ENCODE data around the gene TBC1D3E. TPM values are rescaled to one million over a fixed set of nuclear protein-coding genes. Genes with fewer than 3 reads are reported as not detected.
"Not testable (repeated sequence)": the region's sequence is repeated elsewhere in the genome, so short reads cannot be mapped to it uniquely, and the experiment has no call there.

Gene TBC1D3E
- polyA plus RNA-seq, 3 donors, result not detected

DNA sequence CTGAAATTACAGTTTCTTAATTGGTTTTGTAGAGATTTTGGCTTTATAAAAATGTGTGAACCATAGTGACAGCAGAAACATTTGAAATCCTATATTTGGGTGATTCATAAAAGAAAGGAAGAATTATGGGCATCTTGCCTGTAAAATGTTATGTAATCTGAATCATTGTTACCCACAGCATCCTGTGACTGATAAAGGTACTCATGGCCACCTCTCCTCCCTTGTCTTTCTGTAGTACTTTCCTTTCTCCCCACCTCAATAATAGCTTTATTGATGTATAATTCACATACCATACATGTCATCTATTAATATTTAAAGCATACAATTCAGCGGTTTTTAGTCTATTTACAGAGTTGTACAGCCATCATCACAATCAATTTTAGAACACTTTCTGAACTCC lies 28.5 kb upstream of the TBC1D3E start:
- H3K4me3 ChIP-seq (replicated peaks in 1 of 3; ENCODE audit: low read depth in 2 of 3, low read length in 3 of 3); H2AFZ ChIP-seq (ENCODE audit: insufficient read depth, low read depth, low read length, poor library complexity, severe bottlenecking); DNase-seq; H3K9ac ChIP-seq (ENCODE audit: insufficient read depth, low read length, poor library complexity, severe bottlenecking); H3K4me1 Mint-ChIP-seq; H3K36me3 Mint-ChIP-seq; H3K9me3 ChIP-seq (replicated peaks in 1 of 2; ENCODE audit: control insufficient read depth in 1 of 2, insufficient read depth in 1 of 2, low read length in 2 of 2); H3K27me3 ChIP-seq (ENCODE audit: control insufficient read depth in 2 of 2, insufficient read depth in 2 of 2, low read length in 2 of 2); H3K79me2 ChIP-seq (ENCODE audit: insufficient read depth, low read length); H3K9me3 Mint-ChIP-seq; H3K27me3 Mint-ChIP-seq (ENCODE audit: low read depth in 3 of 3); H4K20me1 ChIP-seq (ENCODE audit: insufficient read depth, low read length); intact Hi-C loops (cut with micrococcal nuclease); H3K4me1 ChIP-seq (ENCODE audit: control insufficient read depth in 1 of 2, insufficient read depth in 2 of 2, low read length in 2 of 2); H3K36me3 ChIP-seq (replicated peaks in 1 of 2; ENCODE audit: control insufficient read depth in 1 of 2, insufficient read depth in 2 of 2, low read length in 2 of 2); H3K27ac ChIP-seq (ENCODE audit: low read depth in 1 of 2, low read length in 2 of 2); H3K4me3 Mint-ChIP-seq; H3K4me2 ChIP-seq (replicated peaks; ENCODE audit: extremely low read depth, low read length, poor library complexity, severe bottlenecking); H3K27ac Mint-ChIP-seq: not testable (repeated sequence)
- no CpG with 5 or more reads among the region's 1 CpG for WGBS (ENCODE audit: insufficient coverage)

DNA sequence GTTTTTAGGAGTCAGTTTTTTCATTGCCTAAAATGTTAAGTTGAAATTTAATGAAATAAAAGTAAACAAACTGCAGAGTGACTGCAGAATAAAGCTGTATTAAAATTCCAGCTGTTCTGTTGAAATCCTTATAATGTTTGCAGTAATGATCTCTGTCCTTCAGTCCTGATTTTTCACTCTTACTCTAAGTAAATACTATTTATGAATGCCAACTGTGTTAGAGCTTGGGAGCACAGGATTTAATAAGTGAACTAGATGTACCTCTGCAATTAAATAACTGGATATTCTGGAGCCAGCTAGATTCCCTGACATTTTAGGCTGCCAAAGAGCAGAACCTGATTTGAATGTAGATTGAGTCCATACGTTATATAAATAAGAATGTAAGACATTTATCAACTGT lies 7.9 kb upstream of the TBC1D3E start:
- H3K27ac ChIP-seq (ENCODE audit: low read depth in 1 of 2, low read length in 2 of 2); H2AFZ ChIP-seq (ENCODE audit: insufficient read depth, low read depth, low read length, poor library complexity, severe bottlenecking); H3K36me3 ChIP-seq (replicated peaks in 1 of 2; ENCODE audit: control insufficient read depth in 1 of 2, insufficient read depth in 2 of 2, low read length in 2 of 2); H3K36me3 Mint-ChIP-seq; DNase-seq; H3K4me3 ChIP-seq (replicated peaks in 1 of 3; ENCODE audit: low read depth in 2 of 3, low read length in 3 of 3); H3K4me3 Mint-ChIP-seq; H3K79me2 ChIP-seq (ENCODE audit: insufficient read depth, low read length); H3K9ac ChIP-seq (ENCODE audit: insufficient read depth, low read length, poor library complexity, severe bottlenecking); H3K9me3 Mint-ChIP-seq; H4K20me1 ChIP-seq (ENCODE audit: insufficient read depth, low read length); H3K27me3 Mint-ChIP-seq (ENCODE audit: low read depth in 3 of 3); H3K4me1 Mint-ChIP-seq; intact Hi-C loops (cut with micrococcal nuclease); H3K4me2 ChIP-seq (replicated peaks; ENCODE audit: extremely low read depth, low read length, poor library complexity, severe bottlenecking); H3K4me1 ChIP-seq (ENCODE audit: control insufficient read depth in 1 of 2, insufficient read depth in 2 of 2, low read length in 2 of 2); H3K27me3 ChIP-seq (ENCODE audit: control insufficient read depth in 2 of 2, insufficient read depth in 2 of 2, low read length in 2 of 2); H3K9me3 ChIP-seq (replicated peaks in 1 of 2; ENCODE audit: control insufficient read depth in 1 of 2, insufficient read depth in 1 of 2, low read length in 2 of 2); H3K27ac Mint-ChIP-seq: not testable (repeated sequence)
- WGBS (ENCODE audit: insufficient coverage), result no CpG with 5 or more reads among the region's 1 CpG

DNA sequence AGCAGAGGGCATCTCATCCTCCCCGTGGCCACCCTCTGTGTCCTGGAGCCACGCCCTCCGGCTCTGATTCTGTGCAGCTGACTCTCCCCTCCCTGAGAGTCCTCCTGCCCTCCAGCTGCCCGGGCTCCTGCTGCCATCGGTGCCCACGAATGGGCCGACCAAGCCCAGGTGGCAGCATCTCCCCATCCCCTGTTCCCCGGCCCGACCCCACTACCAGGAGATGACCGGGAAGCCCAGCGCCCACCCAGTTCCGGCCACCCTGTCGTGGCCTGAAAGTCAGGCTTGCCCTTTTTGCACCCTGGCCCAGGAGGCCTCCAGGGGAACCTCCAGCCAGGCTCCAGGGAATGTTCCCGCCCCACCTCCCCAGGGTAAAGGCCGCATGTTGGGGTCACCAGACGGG lies 7.1 kb downstream of the TBC1D3E start:
- H3K36me3 ChIP-seq (replicated peaks in 1 of 2; ENCODE audit: control insufficient read depth in 1 of 2, insufficient read depth in 2 of 2, low read length in 2 of 2); H4K20me1 ChIP-seq (ENCODE audit: insufficient read depth, low read length); H3K36me3 Mint-ChIP-seq; H3K9ac ChIP-seq (ENCODE audit: insufficient read depth, low read length, poor library complexity, severe bottlenecking); H3K9me3 Mint-ChIP-seq; H3K4me3 ChIP-seq (replicated peaks in 1 of 3; ENCODE audit: low read depth in 2 of 3, low read length in 3 of 3); H3K4me2 ChIP-seq (replicated peaks; ENCODE audit: extremely low read depth, low read length, poor library complexity, severe bottlenecking); DNase-seq; H3K4me1 ChIP-seq (ENCODE audit: control insufficient read depth in 1 of 2, insufficient read depth in 2 of 2, low read length in 2 of 2); H2AFZ ChIP-seq (ENCODE audit: insufficient read depth, low read depth, low read length, poor library complexity, severe bottlenecking); H3K27me3 ChIP-seq (ENCODE audit: control insufficient read depth in 2 of 2, insufficient read depth in 2 of 2, low read length in 2 of 2); H3K27ac Mint-ChIP-seq; H3K4me1 Mint-ChIP-seq; H3K27me3 Mint-ChIP-seq (ENCODE audit: low read depth in 3 of 3); H3K4me3 Mint-ChIP-seq; H3K9me3 ChIP-seq (replicated peaks in 1 of 2; ENCODE audit: control insufficient read depth in 1 of 2, insufficient read depth in 1 of 2, low read length in 2 of 2); intact Hi-C loops (cut with micrococcal nuclease); H3K79me2 ChIP-seq (ENCODE audit: insufficient read depth, low read length); H3K27ac ChIP-seq (ENCODE audit: low read depth in 1 of 2, low read length in 2 of 2): not testable (repeated sequence)
- WGBS (ENCODE audit: insufficient coverage), result no CpG with 5 or more reads among the region's 16 CpGs

Small RNA genes within 50 kb of the gene (small RNA-seq; reads per million reads assigned to genes)
- not detected for gene RF00019 (ENCODE audit: insufficient read length, low read depth)
- not detected for gene RNA5SP526 (ENCODE audit: insufficient read length, low read depth)

Other genes starting within 250 kb of the TBC1D3E start
- gene TBC1D3K, start 203.5 kb upstream of the TBC1D3E start, polyA plus RNA-seq, result under 1 TPM in 1 of 3 donors, not detected in 2; 0.20 TPM
- 10 to 100 TPM in 1 of 3 donors, under 1 TPM in 1, not detected in 1; 0.06 to 15.6 TPM for gene TBC1D3L, start 138.9 kb upstream of the TBC1D3E start, polyA plus RNA-seq
- gene TBC1D3D, start 124.0 kb upstream of the TBC1D3E start, polyA plus RNA-seq, result 1 to 10 TPM in 1 of 3 donors, not detected in 2; 3.0 TPM
- gene TBC1D3C, start 59.3 kb upstream of the TBC1D3E start, polyA plus RNA-seq, result not detected
- 10 to 100 TPM in 1 of 3 donors, not detected in 2; 13.4 TPM for gene TBC1D3, start 64.6 kb downstream of the TBC1D3E start, polyA plus RNA-seq
- gene MRPL45, start 169.2 kb downstream of the TBC1D3E start, polyA plus RNA-seq, result 10 to 100 TPM; 18.3 to 20.8 (median 19.8) TPM
- not detected for gene GPR179, start 216.0 kb downstream of the TBC1D3E start, polyA plus RNA-seq
- gene SOCS7, start 223.9 kb downstream of the TBC1D3E start, polyA plus RNA-seq, result 10 to 100 TPM in 1 of 3 donors, under 1 TPM in 2; 0.14 to 13.2 (median 0.15) TPM